ENCODE results near the gene DNAH5. TPM values are rescaled to one million over a fixed set of nuclear protein-coding genes. Genes with fewer than 3 reads are reported as not detected.

The DNAH5 gene
- total and polyA plus RNA-seq, 2 of the 8 experiments (the other 6 are each of a cell fraction or from before 2014, with no cell fraction given) = 0.30 to 0.73 TPM

DNA sequence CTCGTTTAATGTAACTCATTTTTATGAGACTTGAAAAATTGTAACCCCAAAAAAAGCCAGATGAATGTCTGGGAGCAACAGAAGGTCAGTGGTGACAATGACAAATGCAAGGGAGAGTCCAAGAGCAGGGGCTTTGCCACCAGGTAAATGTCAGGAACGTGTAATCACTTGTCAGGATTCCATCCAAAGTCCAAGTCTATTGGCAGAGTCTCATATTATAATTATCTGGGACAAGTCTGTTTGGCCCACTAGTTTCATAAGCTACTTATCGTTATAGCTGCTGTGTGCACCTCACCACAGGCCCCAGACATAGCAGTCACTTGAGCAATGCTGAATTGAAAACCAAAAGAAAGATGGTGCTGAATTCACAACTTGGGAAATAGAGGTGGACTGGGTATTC is 180.8 kb downstream of the DNAH5 start:
- CTCF ChIA-PET (ENCODE audit: partially characterized antibody) = interaction anchor here (2.0 kb wide), 1 partner anchor 15 kb away, joined by 7 read pairs; no protein-coding TSS in a partner anchor
- Histone ChIP-seq H3K27ac (ENCODE audit: low read depth, low read length) (no peak overlapping the region), H2AK5ac (ENCODE audit: low read depth, low read length) (no peak overlapping the region), H3K56ac (replicated peaks; ENCODE audit: insufficient read length, low read depth, low read length) (no peak overlapping the region), H3K9ac (replicated peaks in 1 of 4; ENCODE audit: extremely low read depth in 1 of 4, low read depth in 3 of 4, low read length in 3 of 4) (no peak overlapping the region), H4K5ac (ENCODE audit: insufficient read length, low read depth, low read length) (no peak overlapping the region), H2BK5ac (ENCODE audit: low read depth, low read length) (no peak overlapping the region), H2AFZ (ENCODE audit: low read length) (no peak overlapping the region), H2BK12ac (ENCODE audit: low read depth, low read length) (no peak overlapping the region), H3K27me3 (replicated peaks in 1 of 4; ENCODE audit: control insufficient read depth in 3 of 4, extremely low read depth in 1 of 4, insufficient read depth in 3 of 4, low read length in 3 of 4) (no peaks in the 10 kb centered on the region), H3K23me2 (ENCODE audit: low read depth, low read length) (no peaks in the 10 kb centered on the region), H2BK20ac (ENCODE audit: low read length) (no peak overlapping the region), H3K4me3 (ENCODE audit: extremely low read depth in 1 of 4, insufficient read depth in 2 of 4, low read depth in 3 of 4, low read length in 4 of 4) (no peak overlapping the region), H3K4me1 (replicated peaks in 1 of 4; ENCODE audit: control insufficient read depth in 3 of 4, insufficient read depth in 4 of 4, low read length in 3 of 4) (no peaks in the 10 kb centered on the region), H3K79me2 (ENCODE audit: control insufficient read depth in 1 of 2, insufficient read depth in 2 of 2, low read length in 2 of 2) (no peaks in the 10 kb centered on the region), H3K23ac (ENCODE audit: insufficient read length) (no peak overlapping the region), H3K9me3 (ENCODE audit: insufficient read depth in 2 of 2, low read depth in 1 of 2, low read length in 1 of 2) (no peaks in the 10 kb centered on the region), H3K18ac (ENCODE audit: extremely low read depth, low read length) (no peak overlapping the region), H3K36me3 (ENCODE audit: control insufficient read depth in 2 of 4, insufficient read depth in 4 of 4, low read length in 3 of 4) (no peaks in the 10 kb centered on the region), H4K20me1 (replicated peaks in 1 of 2; ENCODE audit: control insufficient read depth in 1 of 2, insufficient read depth in 2 of 2, low read length in 2 of 2) (no peaks in the 10 kb centered on the region), H4K91ac (replicated peaks; ENCODE audit: insufficient read length, low read length) (no peak overlapping the region), H3K4ac (replicated peaks; ENCODE audit: insufficient read length, low read depth, low read length) (no peak overlapping the region), H3K4me2 (ENCODE audit: insufficient read depth in 1 of 2, low read depth in 2 of 2, low read length in 2 of 2) (no peak overlapping the region), H2BK15ac (ENCODE audit: low read length) (no peak overlapping the region), H3K14ac (ENCODE audit: insufficient read length) (no peak overlapping the region), H2BK120ac (replicated peaks; ENCODE audit: low read depth, low read length) (no peak overlapping the region), H3K79me1 (ENCODE audit: low read depth, low read length) (no peaks in the 10 kb centered on the region), H4K8ac (ENCODE audit: extremely low read depth, insufficient read depth, low read length) (no peak overlapping the region)
- FAIRE-seq = no peak
- DNase-seq (ENCODE audit: low read depth in 1 of 2, low spot score in 2 of 2) = no peak
- 79% methylated on average over 3 of the region's 3 CpGs; no CpG with 5 or more reads in 1 of the 2 experiments for WGBS, 2 experiments (ENCODE audit: extremely low coverage in 1 of 2, insufficient coverage in 1 of 2, insufficient read length in 1 of 2, insufficient replicate concordance in 2 of 2, low coverage in 1 of 2, low lambda C conversion rate in 2 of 2, missing lambda C conversion rate in 1 of 2)
- TF ChIP-seq KDM5A (IDR thresholded peaks at IDR 0.05; ENCODE audit: low read length) (no peak), CHD1 (IDR thresholded peaks at IDR 0.05; ENCODE audit: low read depth, low read length) (no peak), SP4 (IDR thresholded peaks at IDR 0.05; ENCODE audit: low read length) (no peak), MAFK (IDR thresholded peaks at IDR 0.05; ENCODE audit: low read depth, low read length) (no peak), ZNF274 (IDR thresholded peaks at IDR 0.05; ENCODE audit: borderline replicate concordance, extremely low read depth, low read length) (no peak), KDM4A (IDR thresholded peaks at IDR 0.05; ENCODE audit: low read depth, low read length, severe bottlenecking) (no peak), TAF1 (IDR thresholded peaks at IDR 0.05; ENCODE audit: low read depth, low read length) (no peak), RFX5 (IDR thresholded peaks at IDR 0.05; ENCODE audit: borderline replicate concordance, low read depth, low read length) (no peak), TBP (IDR thresholded peaks at IDR 0.05; ENCODE audit: low read depth, low read length) (no peak), POU5F1 (IDR thresholded peaks at IDR 0.05; ENCODE audit: low read depth, low read length) (no peak), JUN (IDR thresholded peaks at IDR 0.05; ENCODE audit: low read depth, low read length) (no peak), SUZ12 (IDR thresholded peaks at IDR 0.05; ENCODE audit: low read length) (no peak), SIRT6 (IDR thresholded peaks at IDR 0.05; ENCODE audit: low read length) (no peak)
- TF ChIP-seq, protein P1, sequence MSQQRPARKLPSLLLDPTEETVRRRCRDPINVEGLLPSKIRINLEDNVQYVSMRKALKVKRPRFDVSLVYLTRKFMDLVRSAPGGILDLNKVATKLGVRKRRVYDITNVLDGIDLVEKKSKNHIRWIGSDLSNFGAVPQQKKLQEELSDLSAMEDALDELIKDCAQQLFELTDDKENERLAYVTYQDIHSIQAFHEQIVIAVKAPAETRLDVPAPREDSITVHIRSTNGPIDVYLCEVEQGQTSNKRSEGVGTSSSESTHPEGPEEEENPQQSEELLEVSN (IDR thresholded peaks at IDR 0.05) = no peak
- POLR2A ChIA-PET (ENCODE audit: partially characterized antibody) = no interaction called here

All from H1 (cell line).